SK-N-MC (cell line): ENCODE data around the gene TRIM62.

ENCODE experiments used
- DNase-seq: peaks from one replicate; pipeline ENCODE4 v3.0.0-alpha.2; 2011; ENCODE audit warnings: low read depth, low spot score
- H3K27ac ChIP-seq: fragments of 200-600 bp; sonication (generic); 2 replicates; pipeline ENCODE4 v1.5.1; 2016; ENCODE audit warnings: mixed run types
- H3K36me3 ChIP-seq: fragments of 200-600 bp; sonication (generic); 2 replicates; pipeline ENCODE4 v1.6.1; 2017; ENCODE audit warnings: antibody characterized with exemption, low read length, mixed read lengths; ENCODE audit not compliant: insufficient read depth
- H3K4me3 ChIP-seq: fragments of 200-600 bp; sonication (generic); 2 replicates; pipeline ENCODE4 v1.5.1; 2016
- H3K9ac ChIP-seq: fragments of 200-600 bp; sonication (generic); 2 replicates; pipeline ENCODE4 v1.8.0; 2017; ENCODE audit warnings: mixed run types, mixed read lengths; ENCODE audit not compliant: insufficient read length
- H3K9me3 ChIP-seq: fragments of 200-600 bp; sonication (generic); 2 replicates; pipeline ENCODE4 v1.6.1; 2017; ENCODE audit warnings: low read depth, mild to moderate bottlenecking, antibody characterized with exemption, low read length, moderate library complexity, mixed read lengths
- EZH2 ChIP-seq: fragments of 200-600 bp; sonication (generic); IDR thresholded peaks from one replicate; pipeline ENCODE4 v1.6.1; 2017; ENCODE audit warnings: antibody characterized with exemption
- FOXP2 ChIP-seq: optimal IDR thresholded peaks from 2 replicates; pipeline ENCODE3; 2011; ENCODE audit warnings: mild to moderate bottlenecking, moderate library complexity; ENCODE audit not compliant: insufficient read depth; ENCODE audit errors: extremely low read length, control extremely low read depth
- POLR2AphosphoS5 ChIP-seq: IDR thresholded peaks from 2 replicates; pipeline ENCODE4 v1.6.1; 2012; ENCODE audit warnings: mild to moderate bottlenecking, low read depth, low read length, borderline replicate concordance

TRIM62 gene

DNA sequence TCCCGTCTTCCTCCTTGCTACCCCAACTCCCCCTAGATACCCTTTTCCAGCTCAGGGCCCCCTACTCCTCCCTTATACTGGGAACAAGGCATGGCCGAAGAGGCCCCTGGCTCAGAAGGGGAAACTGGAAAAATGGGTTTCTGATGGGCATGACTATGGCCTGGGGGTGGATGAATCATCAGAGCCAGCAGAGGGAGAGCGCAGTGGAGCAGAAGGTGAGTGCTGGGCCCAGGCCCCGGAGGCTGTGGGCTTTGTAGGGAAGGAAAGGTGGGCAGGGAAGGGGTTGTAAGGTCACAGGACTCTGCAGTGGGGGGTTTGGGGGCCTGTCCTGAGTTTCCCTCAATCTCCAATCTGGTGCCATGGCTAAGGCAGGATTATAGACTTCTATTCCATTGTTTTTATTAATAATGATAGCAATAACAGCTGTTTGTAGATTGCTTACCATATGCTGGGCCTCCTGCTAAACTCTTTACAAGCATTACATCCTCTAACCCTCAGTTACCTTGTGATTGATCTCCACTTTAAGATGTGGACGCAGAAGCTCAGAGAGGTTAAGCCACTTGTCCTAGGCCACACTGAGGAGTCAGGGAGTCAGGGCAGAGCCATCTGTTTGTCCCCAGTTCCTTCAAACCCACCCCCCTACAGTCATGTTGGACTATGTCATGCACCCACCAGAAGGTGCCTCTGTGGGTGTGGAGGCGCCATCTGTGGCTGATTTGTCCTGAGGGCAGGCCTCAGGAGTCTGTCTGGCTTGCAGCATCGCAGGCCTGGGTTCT, 38.2 kb upstream of the TRIM62 start:
- no peak for TF ChIP-seq POLR2AphosphoS5
- TF ChIP-seq EZH2: no peak
- no peak for TF ChIP-seq FOXP2
- Histone ChIP-seq H3K4me3 (no peak overlapping the region), H3K9ac (no peak overlapping the region), H3K36me3 (no peaks in the 10 kb centered on the region), H3K27ac (no peak overlapping the region), H3K9me3 (peaks cover 4% of the 10 kb centered on the region; the same call in 1 of the 2 replicates)
- no peak for DNase-seq

GRCh38 chr1:33211972-33212371, 30.1 kb upstream of the TRIM62 start:
- Histone ChIP-seq H3K4me3 (no peak overlapping the region), H3K27ac (no peak overlapping the region), H3K36me3 (no peaks in the 10 kb centered on the region), H3K9ac (no peak overlapping the region), H3K9me3 (no peaks in the 10 kb centered on the region)
- DNase-seq: no peak
- TF ChIP-seq EZH2 (no peak), FOXP2 (no peak)

DNA sequence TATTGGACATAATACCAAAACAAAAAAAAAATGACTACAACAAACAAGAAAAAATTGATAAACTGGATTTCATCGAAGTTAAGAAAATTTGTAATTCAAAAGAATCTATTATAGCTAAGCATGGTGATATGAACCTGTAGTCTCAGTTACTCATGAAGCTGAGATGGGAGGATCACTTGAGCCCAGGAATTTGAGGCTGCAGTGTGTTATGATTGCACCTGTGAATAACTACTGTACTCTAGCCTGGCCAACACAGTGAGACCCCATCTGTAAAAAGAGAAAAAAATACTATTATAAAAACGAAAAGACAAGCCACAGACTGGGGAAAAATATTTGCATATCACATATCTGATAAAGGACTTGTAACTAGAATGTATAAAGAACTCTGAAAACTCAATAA, 24.5 kb upstream of the TRIM62 start:
- no peak overlapping the region for H3K4me3 ChIP-seq
- no peak overlapping the region for H3K9ac ChIP-seq
- no peak for DNase-seq
- no peak overlapping the region for H3K27ac ChIP-seq
- no peaks in the 10 kb centered on the region for H3K36me3 ChIP-seq
- TF ChIP-seq POLR2AphosphoS5 (no peak), FOXP2 (no peak), EZH2 (no peak)
- no peaks in the 10 kb centered on the region for H3K9me3 ChIP-seq

- Histone ChIP-seq H3K4me3 (no peak overlapping the region), H3K27ac (no peak overlapping the region), H3K9me3 (no peaks in the 10 kb centered on the region), H3K9ac (no peak overlapping the region), H3K36me3 (no peaks in the 10 kb centered on the region)
- TF ChIP-seq POLR2AphosphoS5 (no peak), FOXP2 (no peak), EZH2 (no peak)
- no peak for DNase-seq
Observed at GRCh38 chr1:33195556-33195955, 13.7 kb upstream of the TRIM62 start.

GRCh38 chr1:33191731-33192275, 10.0 kb upstream of the TRIM62 start:
- no peak overlapping the region for H3K9ac ChIP-seq
- H3K36me3 ChIP-seq: no peaks in the 10 kb centered on the region
- no peak for DNase-seq
- no peak overlapping the region for H3K4me3 ChIP-seq
- H3K27ac ChIP-seq: no peak overlapping the region
- no peaks in the 10 kb centered on the region for H3K9me3 ChIP-seq
- TF ChIP-seq POLR2AphosphoS5 (no peak), EZH2 (no peak), FOXP2 (no peak)

DNA sequence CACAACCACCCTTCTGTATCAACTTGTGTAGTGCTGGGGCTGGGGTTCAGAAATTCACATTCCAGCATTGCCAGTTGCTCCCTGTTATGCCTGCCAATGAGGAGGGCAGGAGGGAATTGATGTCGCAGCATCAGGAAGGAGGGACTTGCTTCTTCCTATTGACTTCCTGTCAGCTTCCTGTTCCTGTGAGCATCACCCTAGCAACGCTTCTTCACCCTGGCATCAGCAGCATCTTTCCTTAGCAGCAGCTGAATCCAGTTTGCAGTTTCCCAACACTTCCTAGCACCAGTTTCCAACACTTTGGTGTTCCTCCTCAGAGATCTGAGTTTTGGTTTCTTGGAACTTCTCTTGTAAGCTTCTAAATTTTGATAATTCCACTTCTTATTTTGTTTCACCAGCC, 8.9 kb upstream of the TRIM62 start:
- DNase-seq: no peak
- no peak overlapping the region for H3K27ac ChIP-seq
- TF ChIP-seq EZH2: no peak
- TF ChIP-seq POLR2AphosphoS5: no peak
- no peak for TF ChIP-seq FOXP2
- no peak overlapping the region for H3K4me3 ChIP-seq
- H3K9ac ChIP-seq: no peak overlapping the region
- no peaks in the 10 kb centered on the region for H3K36me3 ChIP-seq
- H3K9me3 ChIP-seq: no peaks in the 10 kb centered on the region

- H3K9me3 ChIP-seq: no peaks in the 10 kb centered on the region
- TF ChIP-seq FOXP2: no peak
- no peak for TF ChIP-seq EZH2
- H3K4me3 ChIP-seq: no peak overlapping the region
- no peak overlapping the region for H3K9ac ChIP-seq
- no peak for DNase-seq
- H3K27ac ChIP-seq: no peak overlapping the region
- no peaks in the 10 kb centered on the region for H3K36me3 ChIP-seq
Observed at GRCh38 chr1:33188572-33189275, 6.9 kb upstream of the TRIM62 start.

GRCh38 chr1:33186936-33187335, 5.1 kb upstream of the TRIM62 start:
- H3K9ac ChIP-seq: no peak overlapping the region
- no peak for DNase-seq
- H3K36me3 ChIP-seq: no peaks in the 10 kb centered on the region
- H3K9me3 ChIP-seq: no peaks in the 10 kb centered on the region
- TF ChIP-seq POLR2AphosphoS5 (no peak), EZH2 (no peak), FOXP2 (no peak)
- H3K27ac ChIP-seq: no peak overlapping the region
- H3K4me3 ChIP-seq: no peak overlapping the region

DNA sequence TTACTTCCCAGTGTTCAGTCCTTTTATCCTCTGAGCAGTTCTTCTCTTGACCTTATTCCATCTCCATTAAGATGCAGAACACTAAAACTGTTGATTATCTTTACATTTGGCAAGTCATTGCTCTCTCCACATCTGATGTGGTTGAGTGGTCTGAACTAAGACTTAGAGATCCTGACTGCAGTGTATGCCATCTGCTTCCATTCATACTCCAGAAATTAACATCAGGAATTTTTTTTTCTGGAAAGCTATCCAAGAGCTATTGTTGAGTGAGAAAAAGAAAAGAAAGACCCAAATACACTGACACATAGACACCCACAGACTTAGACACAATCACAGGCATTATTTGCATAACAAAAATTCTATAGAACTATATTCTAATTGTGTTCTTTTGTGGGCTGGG, 3.7 kb upstream of the TRIM62 start:
- Histone ChIP-seq H3K9me3 (no peaks in the 10 kb centered on the region), H3K9ac (no peak overlapping the region)

More for the DNA sequence above, 3.7 kb upstream of the TRIM62 start:
- DNase-seq: no peak
- Histone ChIP-seq H3K27ac (no peak overlapping the region), H3K4me3 (no peak overlapping the region), H3K36me3 (no peaks in the 10 kb centered on the region)
- TF ChIP-seq FOXP2 (no peak), EZH2 (no peak), POLR2AphosphoS5 (no peak)
